Measurements from ENCODE around the gene FRMPD2.

The FRMPD2 gene

DNA sequence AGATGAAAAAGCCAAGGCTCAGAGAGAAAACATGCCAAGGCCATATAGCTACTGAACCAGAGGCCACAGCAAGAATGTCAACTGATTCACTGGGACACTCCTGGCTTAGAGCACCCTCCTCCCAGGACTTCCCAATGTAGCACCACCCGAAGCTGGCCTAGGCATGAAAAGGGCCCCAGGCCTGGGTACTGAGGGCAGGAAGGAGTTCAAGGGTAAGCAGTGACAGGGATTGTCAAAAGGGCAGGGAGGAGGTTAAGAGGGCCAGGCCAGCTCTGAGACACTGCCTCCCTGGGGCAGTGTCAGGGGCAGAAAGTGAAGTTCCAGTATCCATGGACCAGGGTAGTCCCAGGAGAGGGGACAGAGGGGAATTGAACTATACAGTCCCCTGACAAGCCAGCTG is 57.8 kb downstream of the FRMPD2 start:
- H3K4me3 ChIP-seq (ENCODE audit: control insufficient read depth, low read depth, low read length), result no peak overlapping the region
- DNase-seq (ENCODE audit: low read depth), result no peak
- TF ChIP-seq, protein P1, sequence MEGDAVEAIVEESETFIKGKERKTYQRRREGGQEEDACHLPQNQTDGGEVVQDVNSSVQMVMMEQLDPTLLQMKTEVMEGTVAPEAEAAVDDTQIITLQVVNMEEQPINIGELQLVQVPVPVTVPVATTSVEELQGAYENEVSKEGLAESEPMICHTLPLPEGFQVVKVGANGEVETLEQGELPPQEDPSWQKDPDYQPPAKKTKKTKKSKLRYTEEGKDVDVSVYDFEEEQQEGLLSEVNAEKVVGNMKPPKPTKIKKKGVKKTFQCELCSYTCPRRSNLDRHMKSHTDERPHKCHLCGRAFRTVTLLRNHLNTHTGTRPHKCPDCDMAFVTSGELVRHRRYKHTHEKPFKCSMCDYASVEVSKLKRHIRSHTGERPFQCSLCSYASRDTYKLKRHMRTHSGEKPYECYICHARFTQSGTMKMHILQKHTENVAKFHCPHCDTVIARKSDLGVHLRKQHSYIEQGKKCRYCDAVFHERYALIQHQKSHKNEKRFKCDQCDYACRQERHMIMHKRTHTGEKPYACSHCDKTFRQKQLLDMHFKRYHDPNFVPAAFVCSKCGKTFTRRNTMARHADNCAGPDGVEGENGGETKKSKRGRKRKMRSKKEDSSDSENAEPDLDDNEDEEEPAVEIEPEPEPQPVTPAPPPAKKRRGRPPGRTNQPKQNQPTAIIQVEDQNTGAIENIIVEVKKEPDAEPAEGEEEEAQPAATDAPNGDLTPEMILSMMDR (IDR thresholded peaks at IDR 0.05; ENCODE audit: control insufficient read depth, insufficient read depth, low read depth, low read length, missing control alignments), result no peak

DNA sequence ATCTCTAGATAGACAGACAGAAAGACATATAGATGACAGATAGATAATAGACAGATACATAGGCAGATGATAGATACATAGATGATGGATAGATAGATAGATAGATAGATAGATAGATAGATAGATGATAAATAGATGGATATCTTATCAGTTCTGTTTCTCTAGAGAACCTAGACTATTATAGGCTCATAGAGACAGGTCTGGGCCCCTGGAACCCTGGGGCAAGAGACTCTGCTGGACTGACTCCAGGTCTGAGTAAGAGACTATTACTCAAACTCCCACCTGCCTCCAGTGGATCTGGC is 58.3 kb downstream of the FRMPD2 start:
- no peak for DNase-seq (ENCODE audit: low read depth)
- TF ChIP-seq, protein P1 (IDR thresholded peaks at IDR 0.05; ENCODE audit: control insufficient read depth, insufficient read depth, low read depth, low read length, missing control alignments), result no peak

DNA sequence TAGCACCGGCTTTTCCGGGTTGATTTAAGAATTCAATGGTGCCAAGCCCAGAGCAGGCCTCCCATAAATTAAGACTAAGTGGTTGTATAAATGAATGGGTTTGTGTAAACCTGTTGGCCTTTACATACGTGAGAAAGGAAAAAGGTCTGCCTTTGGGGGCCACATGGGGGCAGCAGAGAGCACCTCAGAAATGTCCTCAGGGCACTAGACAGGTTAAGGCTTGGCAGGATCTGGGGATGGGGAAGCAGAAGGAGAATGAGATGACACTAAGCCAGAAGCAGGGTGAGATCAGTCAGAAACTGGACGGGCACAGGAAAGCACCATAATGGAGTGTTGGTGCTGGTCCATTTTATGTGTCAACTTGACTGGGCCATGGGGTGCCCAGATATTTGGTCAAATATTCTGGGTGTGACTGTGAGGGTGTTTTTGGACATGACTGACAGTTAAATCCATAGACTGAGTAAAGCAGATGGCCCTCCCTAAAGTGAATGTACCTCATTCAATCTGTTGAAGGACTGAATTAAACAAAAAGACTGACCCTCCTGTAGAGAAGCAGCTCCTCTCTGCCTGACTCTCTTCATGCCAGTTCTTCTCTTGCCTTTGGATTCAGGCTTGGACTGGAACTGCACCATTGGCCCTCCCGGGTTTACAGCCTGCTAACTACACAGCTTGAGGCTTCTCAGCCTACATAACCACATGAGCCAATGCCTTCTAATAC is 58.9 kb downstream of the FRMPD2 start:
- DNase-seq (ENCODE audit: low read depth), result no peak
- TF ChIP-seq, protein P1 (IDR thresholded peaks at IDR 0.05; ENCODE audit: control insufficient read depth, insufficient read depth, low read depth, low read length, missing control alignments), result peak; percentile 74

More for the DNA sequence above, 58.3 kb downstream of the FRMPD2 start:
- H3K4me3 ChIP-seq (ENCODE audit: control insufficient read depth, low read depth, low read length), result no peak overlapping the region

DNA sequence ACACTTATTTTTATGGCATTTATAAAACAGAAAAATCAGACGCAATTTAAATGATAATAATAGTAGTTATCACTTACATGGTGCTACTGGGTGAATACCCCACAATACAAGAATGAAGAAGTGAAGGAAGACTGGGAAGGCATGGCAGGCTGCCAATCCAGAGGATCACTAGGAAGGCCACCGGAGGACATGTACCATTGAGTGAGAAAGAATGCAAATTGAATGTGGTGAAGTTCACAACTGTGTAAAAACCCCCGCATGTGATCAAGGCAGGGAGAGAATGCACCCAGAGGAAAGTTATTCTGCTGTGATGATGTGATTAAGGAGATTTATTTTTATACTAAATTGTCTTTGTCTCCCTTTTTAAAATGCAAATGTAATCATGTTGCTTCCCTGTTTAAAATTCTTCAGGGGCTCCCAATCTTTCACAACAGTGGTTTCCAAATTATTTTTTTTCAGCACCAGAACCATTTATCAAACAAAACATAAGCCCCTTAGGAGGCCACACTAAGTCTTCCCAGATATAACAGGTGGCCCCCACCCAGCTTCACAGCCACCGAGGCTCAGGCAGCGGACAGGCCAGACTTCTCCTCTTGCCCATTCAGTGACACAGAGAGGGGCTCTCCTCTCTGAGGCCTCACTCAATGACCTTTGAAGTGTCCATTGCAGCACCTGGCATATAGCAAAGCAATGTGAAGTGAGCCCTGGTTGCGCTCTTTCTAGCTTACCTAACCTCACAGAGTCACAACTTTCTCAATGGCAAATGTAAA is 59.6 kb downstream of the FRMPD2 start:
- no peak overlapping the region for H3K4me3 ChIP-seq (ENCODE audit: control insufficient read depth, low read depth, low read length)
- no peak for DNase-seq (ENCODE audit: low read depth)
- TF ChIP-seq, protein P1 (IDR thresholded peaks at IDR 0.05; ENCODE audit: control insufficient read depth, insufficient read depth, low read depth, low read length, missing control alignments), result no peak

More for the DNA sequence above, 58.9 kb downstream of the FRMPD2 start:
- no peak overlapping the region for H3K4me3 ChIP-seq (ENCODE audit: control insufficient read depth, low read depth, low read length)

DNA sequence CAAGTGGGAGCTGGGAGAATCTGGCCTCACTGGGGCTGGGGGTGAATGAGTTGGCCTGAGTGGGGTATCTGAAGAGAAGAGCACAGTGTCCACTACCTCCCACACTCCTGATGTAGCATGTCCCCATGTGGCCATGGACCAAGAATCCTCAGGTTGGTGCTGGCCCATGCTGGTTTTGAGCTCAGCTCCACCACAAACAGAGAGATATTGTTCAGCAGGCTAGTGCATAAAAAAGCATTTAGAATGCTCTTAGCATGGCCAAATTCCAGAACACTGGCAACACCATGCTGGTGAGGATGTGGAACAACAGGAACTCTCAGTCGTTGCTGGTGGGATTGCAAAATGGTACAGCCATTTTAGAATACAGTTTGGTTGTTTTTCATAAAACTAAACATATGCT is 61.4 kb downstream of the FRMPD2 start:
- H3K4me3 ChIP-seq (ENCODE audit: control insufficient read depth, low read depth, low read length), result no peak overlapping the region
- TF ChIP-seq, protein P1 (IDR thresholded peaks at IDR 0.05; ENCODE audit: control insufficient read depth, insufficient read depth, low read depth, low read length, missing control alignments), result no peak
- no peak for DNase-seq (ENCODE audit: low read depth)

DNA sequence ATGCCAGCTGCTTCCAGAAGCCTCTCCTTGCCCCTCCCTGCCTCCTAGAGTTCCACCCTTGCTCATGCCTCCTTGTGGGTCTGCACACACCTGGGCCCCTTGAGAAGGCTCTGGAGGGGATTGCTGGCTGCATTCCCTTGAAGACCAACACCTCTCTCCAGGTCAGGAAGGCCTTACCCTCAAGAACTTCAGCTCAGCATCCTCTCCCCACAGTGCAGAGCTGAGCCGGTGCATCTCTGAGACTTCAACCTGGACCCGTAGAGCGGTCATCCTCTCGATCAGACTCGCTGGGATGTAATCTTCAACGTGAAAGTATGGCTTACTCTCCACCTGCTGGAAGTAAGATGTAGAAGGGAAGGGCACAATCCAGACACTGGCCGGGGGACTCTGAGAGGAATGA is 62.7 kb downstream of the FRMPD2 start:
- no peak for DNase-seq (ENCODE audit: low read depth)
- TF ChIP-seq, protein P1 (IDR thresholded peaks at IDR 0.05; ENCODE audit: control insufficient read depth, insufficient read depth, low read depth, low read length, missing control alignments), result no peak
- no peak overlapping the region for H3K4me3 ChIP-seq (ENCODE audit: control insufficient read depth, low read depth, low read length)
